Measurements from ENCODE around the gene RDM1.

Gene RDM1

DNA sequence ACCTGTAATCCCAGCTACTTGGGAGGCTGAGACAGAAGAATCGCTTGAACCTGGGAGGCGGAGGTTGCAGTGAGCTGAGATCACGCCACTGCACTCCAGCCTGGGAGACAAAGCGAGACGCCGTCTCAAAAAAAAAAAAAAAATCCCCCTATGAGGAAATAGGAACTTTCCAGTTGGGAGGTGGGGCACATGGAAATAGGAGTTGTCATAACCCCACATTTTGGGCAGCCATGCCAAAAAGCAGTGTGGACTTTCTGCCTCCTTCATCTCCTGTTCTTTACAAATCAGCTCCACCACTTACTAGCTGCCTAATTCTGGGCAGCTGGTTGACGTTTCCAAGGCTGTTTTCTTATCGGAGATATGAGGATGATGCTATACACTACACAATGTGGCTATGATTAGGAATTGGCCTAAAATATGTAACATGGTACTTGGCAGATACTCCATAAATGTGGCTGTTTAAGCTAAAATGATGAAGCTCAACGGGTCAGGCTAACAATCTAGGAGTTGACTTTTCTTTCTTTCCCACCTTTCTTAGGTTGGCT, 28.9 kb downstream of the RDM1 start:
- Histone ChIP-seq H3K36me3 (ENCODE audit: insufficient read depth, low read length) (no peaks in the 10 kb centered on the region), H3K4me2 (ENCODE audit: low read length) (no peak overlapping the region), H3K9me3 (ENCODE audit: low read length) (no peaks in the 10 kb centered on the region), H3K27ac (ENCODE audit: low read depth, low read length, poor library complexity, severe bottlenecking) (no peak overlapping the region), H3K4me3 (ENCODE audit: low read depth, low read length, poor library complexity, severe bottlenecking) (no peak overlapping the region), H3K4me1 (ENCODE audit: insufficient read depth, low read length, severe bottlenecking) (no peaks in the 10 kb centered on the region), H2AFZ (ENCODE audit: low read length) (no peak overlapping the region), H3K9ac (ENCODE audit: low read length) (no peak overlapping the region), H3K9me2 (ENCODE audit: low read depth, low read length) (no peaks in the 10 kb centered on the region), H4K20me1 (ENCODE audit: insufficient read depth, low read length) (no peaks in the 10 kb centered on the region), H3K79me2 (ENCODE audit: insufficient read depth, low read length) (no peaks in the 10 kb centered on the region), H3K27me3 (ENCODE audit: insufficient read depth, low read length) (no peaks in the 10 kb centered on the region), H3F3A (ENCODE audit: insufficient read depth, low read length) (no peaks in the 10 kb centered on the region)
- TF ChIP-seq EZH2 (IDR thresholded peaks at IDR 0.05; ENCODE audit: borderline replicate concordance, low read length): no peak
- TF ChIP-seq, protein P1, sequence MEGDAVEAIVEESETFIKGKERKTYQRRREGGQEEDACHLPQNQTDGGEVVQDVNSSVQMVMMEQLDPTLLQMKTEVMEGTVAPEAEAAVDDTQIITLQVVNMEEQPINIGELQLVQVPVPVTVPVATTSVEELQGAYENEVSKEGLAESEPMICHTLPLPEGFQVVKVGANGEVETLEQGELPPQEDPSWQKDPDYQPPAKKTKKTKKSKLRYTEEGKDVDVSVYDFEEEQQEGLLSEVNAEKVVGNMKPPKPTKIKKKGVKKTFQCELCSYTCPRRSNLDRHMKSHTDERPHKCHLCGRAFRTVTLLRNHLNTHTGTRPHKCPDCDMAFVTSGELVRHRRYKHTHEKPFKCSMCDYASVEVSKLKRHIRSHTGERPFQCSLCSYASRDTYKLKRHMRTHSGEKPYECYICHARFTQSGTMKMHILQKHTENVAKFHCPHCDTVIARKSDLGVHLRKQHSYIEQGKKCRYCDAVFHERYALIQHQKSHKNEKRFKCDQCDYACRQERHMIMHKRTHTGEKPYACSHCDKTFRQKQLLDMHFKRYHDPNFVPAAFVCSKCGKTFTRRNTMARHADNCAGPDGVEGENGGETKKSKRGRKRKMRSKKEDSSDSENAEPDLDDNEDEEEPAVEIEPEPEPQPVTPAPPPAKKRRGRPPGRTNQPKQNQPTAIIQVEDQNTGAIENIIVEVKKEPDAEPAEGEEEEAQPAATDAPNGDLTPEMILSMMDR (IDR thresholded peaks at IDR 0.05; ENCODE audit: low read length): no peak

DNA sequence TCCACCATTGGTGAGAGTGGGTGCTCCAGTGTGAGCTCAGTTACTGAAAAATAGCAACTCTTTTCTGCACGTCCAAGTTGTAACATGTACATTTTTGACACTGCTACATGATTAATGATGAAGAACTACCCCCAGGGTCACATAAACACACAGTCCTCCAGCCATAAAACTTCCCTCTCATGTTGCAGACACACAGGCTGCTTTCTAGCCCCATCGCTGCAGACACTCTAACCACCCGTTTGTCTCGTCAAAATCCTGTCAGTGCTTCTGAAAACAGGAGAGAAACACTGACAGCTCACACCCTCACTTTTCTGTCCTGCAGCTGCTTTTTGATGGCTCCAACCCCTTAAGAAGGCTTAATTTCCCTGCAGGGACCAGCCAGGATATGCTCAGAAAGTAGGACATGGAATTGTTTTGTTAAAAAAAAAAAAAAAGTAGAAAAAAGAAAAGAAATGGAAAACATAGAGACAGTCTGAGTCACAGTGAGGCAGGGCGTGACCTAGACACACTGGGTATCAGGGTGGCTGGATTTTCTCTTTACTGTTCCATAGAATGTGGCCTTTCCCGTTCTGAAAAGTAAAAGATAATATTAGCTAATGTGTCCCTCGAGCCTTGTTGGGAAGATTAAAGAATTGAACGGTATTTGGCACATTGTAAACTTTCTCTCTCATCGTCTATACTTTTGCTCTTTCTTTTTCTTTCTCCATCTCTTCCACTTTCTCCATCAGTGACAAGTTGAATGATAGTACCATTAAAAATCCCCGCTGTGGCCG, 29.7 kb downstream of the RDM1 start:
- no peak overlapping the region for H3K4me2 ChIP-seq (ENCODE audit: low read length)
- no peaks in the 10 kb centered on the region for H3K9me3 ChIP-seq (ENCODE audit: low read length)
- no peak overlapping the region for H3K4me3 ChIP-seq (ENCODE audit: low read depth, low read length, poor library complexity, severe bottlenecking)
- H3K27ac ChIP-seq (ENCODE audit: low read depth, low read length, poor library complexity, severe bottlenecking): no peak overlapping the region
- no peak overlapping the region for H3K9ac ChIP-seq (ENCODE audit: low read length)
- no peaks in the 10 kb centered on the region for H3K27me3 ChIP-seq (ENCODE audit: insufficient read depth, low read length)
- TF ChIP-seq, protein P1 (IDR thresholded peaks at IDR 0.05; ENCODE audit: low read length): no peak
- no peak for TF ChIP-seq EZH2 (IDR thresholded peaks at IDR 0.05; ENCODE audit: borderline replicate concordance, low read length)
- no peaks in the 10 kb centered on the region for H4K20me1 ChIP-seq (ENCODE audit: insufficient read depth, low read length)
- no peaks in the 10 kb centered on the region for H3K79me2 ChIP-seq (ENCODE audit: insufficient read depth, low read length)
- no peaks in the 10 kb centered on the region for H3K9me2 ChIP-seq (ENCODE audit: low read depth, low read length)
- H3K36me3 ChIP-seq (ENCODE audit: insufficient read depth, low read length): no peaks in the 10 kb centered on the region
- no peaks in the 10 kb centered on the region for H3K4me1 ChIP-seq (ENCODE audit: insufficient read depth, low read length, severe bottlenecking)
- H2AFZ ChIP-seq (ENCODE audit: low read length): no peak overlapping the region
- H3F3A ChIP-seq (ENCODE audit: insufficient read depth, low read length): no peaks in the 10 kb centered on the region

DNA sequence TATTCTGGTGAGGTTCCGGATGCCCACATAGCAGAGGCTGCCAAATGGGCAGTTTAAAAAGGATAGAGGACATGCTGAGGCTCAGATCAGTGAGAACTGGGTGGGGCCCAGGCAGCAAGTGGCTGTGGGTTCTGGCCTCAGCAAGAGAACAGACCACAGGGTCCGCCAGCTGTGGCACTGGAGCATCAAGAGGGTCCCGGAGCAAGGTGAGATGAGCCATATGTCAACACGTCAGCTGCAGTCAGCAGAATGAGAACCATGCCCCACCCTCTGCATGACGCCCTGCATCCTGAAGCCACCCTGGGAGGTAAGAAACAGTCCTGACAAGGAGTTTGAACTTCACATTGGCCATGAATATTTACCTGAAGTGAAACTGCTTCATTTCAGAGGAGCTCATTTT, 30.3 kb downstream of the RDM1 start:
- Histone ChIP-seq H3K4me3 (ENCODE audit: low read depth, low read length, poor library complexity, severe bottlenecking) (no peak overlapping the region), H3K27ac (ENCODE audit: low read depth, low read length, poor library complexity, severe bottlenecking) (no peak overlapping the region), H3K36me3 (ENCODE audit: insufficient read depth, low read length) (no peaks in the 10 kb centered on the region), H3K4me1 (ENCODE audit: insufficient read depth, low read length, severe bottlenecking) (no peaks in the 10 kb centered on the region), H3K9me3 (ENCODE audit: low read length) (no peaks in the 10 kb centered on the region), H3K9me2 (ENCODE audit: low read depth, low read length) (no peaks in the 10 kb centered on the region), H3K79me2 (ENCODE audit: insufficient read depth, low read length) (no peaks in the 10 kb centered on the region), H4K20me1 (ENCODE audit: insufficient read depth, low read length) (no peaks in the 10 kb centered on the region), H3F3A (ENCODE audit: insufficient read depth, low read length) (no peaks in the 10 kb centered on the region), H3K27me3 (ENCODE audit: insufficient read depth, low read length) (no peaks in the 10 kb centered on the region), H2AFZ (ENCODE audit: low read length) (no peak overlapping the region), H3K9ac (ENCODE audit: low read length) (no peak overlapping the region), H3K4me2 (ENCODE audit: low read length) (no peak overlapping the region)
- no peak for TF ChIP-seq EZH2 (IDR thresholded peaks at IDR 0.05; ENCODE audit: borderline replicate concordance, low read length)
- TF ChIP-seq, protein P1 (IDR thresholded peaks at IDR 0.05; ENCODE audit: low read length): no peak

Data from OCI-LY1 (cell line).